NCI-H345 (cell line): ENCODE data around the gene SULT4A1.
A peak's percentile ranks its signal among the peaks of the same experiment; 100 is the strongest.

Experiments used
- DNase-seq: peaks from one replicate; lab custom pipeline; 2025; lab: John Stamatoyannopoulos, UW

SULT4A1 gene

GRCh38 chr22:43844560-43845545 lies 17.5 kb downstream of the SULT4A1 start:
- no peak for DNase-seq

- no peak for DNase-seq
These were observed 18.4 kb downstream of the SULT4A1 start for GRCh38 chr22:43843783-43844530.

- no peak for DNase-seq
These were observed 20.6 kb downstream of the SULT4A1 start for GRCh38 chr22:43841742-43842141.

GRCh38 chr22:43840851-43841250 lies 21.5 kb downstream of the SULT4A1 start:
- no peak for DNase-seq

- no peak for DNase-seq
These were observed 21.9 kb downstream of the SULT4A1 start for GRCh38 chr22:43840431-43840830.

DNA sequence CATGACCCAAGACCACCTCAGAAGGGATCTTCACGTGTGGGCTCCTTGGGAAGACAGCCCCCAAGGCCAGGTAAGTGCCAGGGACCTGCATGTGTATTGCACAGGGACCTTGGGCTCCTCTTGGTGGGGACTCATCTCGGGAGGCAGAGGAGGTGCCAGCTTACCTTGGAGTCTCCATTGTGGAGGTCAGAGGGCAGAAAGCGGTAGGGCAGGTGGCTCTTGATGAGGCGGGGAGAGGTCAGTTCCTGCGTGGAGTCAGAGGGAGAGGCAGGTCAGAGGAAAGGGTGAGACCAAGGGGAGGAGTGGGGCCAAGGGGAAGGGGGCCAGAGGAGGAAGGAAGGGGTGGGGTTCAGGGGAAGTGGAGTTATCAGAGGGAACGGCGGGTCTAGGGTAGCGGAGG lies 22.5 kb downstream of the SULT4A1 start:
- DNase-seq = no peak

DNA sequence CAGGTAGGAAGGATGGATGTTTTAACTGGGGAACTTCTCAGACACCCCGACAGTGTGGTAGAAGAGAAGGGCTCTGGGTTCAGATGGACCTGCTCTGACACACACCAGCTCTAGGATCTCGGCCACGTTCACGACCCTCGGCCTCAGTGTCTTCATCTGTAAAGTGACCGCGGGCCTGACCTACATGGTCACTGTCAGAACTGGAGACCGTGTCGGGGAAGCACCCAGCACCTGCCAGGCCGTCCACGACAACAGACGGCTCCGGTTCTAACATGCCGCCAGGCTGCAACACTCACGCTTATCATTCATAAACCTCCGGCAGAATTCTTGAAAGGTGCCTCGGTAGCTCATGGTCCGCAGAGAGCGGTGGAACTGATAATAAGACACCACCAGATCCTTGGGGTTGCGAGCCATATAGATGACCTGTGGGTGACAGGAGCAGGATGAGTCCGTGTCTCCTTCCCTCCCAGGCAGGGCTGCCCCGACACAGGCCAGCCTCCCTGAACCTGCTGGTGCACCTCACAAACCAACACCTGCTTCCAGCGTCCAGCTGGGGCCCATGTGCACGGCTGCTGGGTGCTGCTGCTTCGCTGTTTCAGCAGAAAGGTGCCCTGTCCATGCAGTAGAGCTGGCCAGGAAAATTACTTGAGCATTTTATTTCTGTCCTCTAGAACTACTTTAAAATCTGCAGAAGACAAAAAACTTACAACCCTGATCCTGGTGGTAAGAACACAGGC lies 23.6 kb downstream of the SULT4A1 start:
- DNase-seq = no peak

DNA sequence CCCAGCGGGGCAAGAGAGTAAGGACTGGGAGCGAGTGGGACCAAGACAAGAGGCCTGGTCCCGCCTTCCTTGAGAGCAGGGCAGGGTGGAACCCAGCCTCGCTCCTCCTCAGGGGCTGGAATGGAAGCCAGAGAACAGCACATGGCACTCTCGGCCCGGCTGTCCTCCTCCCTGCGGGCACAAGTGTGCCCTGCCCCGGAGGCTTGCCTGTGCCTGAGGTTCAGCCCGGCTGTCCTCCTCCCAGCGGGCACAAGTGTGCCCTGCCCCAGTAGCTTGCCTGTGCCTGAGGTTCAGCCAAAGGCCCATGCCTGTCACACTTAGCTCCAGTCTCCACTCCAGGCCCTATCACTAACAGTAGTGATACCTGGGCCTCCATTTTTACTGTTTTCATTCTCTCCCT lies 24.2 kb downstream of the SULT4A1 start:
- DNase-seq = no peak

- no peak for DNase-seq
These were observed 24.6 kb downstream of the SULT4A1 start for GRCh38 chr22:43837666-43838065.

GRCh38 chr22:43835736-43836135 lies 26.6 kb downstream of the SULT4A1 start:
- DNase-seq = no peak

DNA sequence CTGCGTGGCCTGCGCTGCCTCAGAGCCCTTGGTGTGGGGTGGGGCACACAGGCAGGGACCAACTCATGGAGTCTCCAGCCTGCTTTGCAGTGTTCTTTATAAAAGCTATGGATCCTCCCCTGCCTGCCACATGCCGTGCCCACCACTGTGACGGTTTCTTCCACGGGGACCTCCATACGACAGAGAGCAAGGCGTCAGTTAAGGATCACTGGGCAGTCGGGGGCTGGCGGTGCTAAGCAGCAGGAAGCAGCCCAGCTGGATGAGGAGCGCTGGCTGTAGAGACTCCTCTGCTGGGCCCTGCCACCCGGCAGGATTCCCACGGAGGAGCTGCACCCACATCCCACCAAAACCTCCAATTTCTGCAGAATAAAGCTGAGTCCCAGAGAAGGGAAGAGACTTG lies 27.1 kb downstream of the SULT4A1 start:
- no peak for DNase-seq

DNA sequence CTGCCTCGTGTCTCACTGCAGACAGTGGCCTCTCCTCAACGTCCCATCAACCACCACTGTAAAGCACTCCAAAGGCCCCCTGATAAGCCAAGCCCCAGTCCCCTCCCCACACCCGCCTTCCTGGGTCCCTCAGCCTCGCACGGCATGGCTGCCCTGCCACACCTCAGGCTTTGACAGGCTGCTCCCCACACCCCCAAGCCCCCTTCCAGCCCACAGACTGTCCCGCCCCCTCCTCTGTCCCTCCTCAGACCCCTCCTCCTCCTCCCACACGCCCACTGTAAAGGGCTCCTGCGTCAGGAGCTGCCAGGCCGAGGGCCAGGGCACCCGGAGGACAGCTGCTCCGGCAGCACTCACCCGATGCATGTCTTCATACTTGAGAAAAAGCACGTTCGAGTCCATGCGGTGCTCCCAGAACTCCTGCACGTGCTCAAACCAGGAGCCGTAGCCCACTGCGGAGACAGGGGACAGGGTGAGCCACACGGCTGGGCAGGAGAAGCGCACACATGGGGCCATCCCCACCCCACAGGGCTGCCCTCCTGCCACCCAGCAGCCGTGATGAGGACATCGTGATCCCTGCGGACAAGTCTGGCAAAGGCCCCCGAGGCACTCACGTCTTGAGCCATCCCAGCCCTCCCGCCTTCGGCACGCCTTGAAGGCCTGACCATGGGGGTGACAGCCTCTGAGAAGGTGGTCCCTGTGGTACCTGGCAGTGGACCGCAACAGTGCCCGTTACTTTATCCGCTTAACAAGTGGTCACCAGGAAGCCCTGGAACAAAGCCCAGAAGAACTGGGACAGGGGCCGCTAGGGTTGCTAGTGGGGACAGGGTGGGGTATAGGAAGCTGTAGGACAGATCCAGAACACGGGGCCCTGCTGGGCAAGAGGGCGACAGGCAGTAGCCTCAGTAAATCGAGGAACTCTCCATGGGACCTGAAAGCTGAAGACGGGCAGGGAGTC lies 28.8 kb downstream of the SULT4A1 start:
- DNase-seq = no peak

GRCh38 chr22:43832393-43833265 lies 29.7 kb downstream of the SULT4A1 start:
- no peak for DNase-seq

GRCh38 chr22:43831561-43832392 lies 30.5 kb downstream of the SULT4A1 start:
- DNase-seq = no peak

DNA sequence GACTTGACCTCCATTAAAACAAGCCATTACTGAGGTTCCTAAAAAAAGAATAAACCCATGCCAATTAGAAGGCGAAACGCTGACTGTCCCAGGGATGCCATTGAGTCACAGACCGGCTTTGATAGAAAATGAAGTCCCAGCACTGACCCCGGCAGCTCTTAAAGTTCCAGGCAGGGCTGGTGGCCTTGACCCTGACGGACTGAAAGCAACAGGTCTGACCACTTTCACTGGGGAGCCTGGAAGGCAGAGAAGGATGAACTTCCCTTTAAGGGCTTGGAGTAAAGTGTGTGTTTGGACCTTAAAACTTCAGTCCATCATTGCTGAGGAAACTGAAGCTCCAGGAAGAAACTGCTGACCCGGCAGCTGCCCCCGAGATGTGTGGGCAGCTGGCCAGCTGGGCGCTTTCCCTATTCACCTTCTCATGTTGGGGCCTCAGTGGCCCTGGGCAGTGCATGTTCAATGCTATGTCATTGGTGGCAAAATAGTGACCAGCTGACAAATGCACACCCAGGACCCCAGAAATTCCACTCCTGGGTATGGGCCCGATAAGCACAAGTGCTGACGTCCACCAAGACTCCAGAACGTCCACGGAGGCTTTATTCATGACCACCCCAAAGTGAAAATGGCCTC lies 31.3 kb downstream of the SULT4A1 start:
- no peak for DNase-seq

- DNase-seq = peak; percentile 40
These were observed 32.1 kb downstream of the SULT4A1 start for GRCh38 chr22:43829904-43830851.

DNA sequence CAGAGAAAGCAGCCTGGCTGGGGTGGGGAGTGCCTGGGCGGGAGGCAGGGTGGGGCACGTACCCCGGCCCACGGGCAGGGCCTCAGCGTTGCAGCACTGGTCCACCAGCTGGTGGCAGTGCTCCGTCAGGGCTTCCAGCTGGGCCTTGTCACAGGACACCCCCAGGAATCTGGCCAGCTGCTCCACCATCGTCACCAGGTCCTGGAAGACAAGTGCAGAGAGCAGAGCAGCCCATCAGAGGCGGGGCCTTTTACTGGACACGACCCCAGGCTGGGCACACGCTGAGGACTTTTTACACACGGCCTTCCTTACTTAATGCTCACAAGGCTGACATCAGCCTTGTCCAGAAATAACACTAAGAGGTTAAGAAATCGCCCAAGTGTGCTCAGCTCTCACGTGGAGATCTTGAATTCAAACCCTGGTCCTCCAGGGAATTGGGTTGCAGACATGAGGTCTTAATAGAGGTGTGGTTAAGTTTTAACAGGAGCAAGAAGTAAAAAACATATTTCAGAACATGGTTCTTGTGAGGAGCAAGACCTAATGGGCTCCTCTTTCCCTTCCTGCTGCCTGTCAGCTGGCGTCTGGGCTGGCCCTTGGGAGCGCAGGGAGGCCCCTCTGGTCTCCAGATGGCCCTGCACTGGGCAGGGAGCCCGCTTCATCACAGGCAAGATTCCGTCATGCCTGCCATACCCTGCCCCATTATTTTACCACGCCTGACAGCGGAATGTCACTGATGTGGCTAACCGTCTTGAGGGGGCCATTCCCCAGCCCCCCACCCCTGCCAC lies 33.1 kb downstream of the SULT4A1 start:
- DNase-seq = no peak
